Upper lobe of left lung (tissue), 4 donors: Measurements from ENCODE around the gene CD8A.

Experiments used
- CTCF ChIP-seq, 6 experiments: fragments of 450-650 bp in 4 of 6; fragments of 200-600 bp in 2 of 6; sonication (generic) in 2 of 6; IDR thresholded peaks; one replicate each; pipeline ENCODE4 v1.5.1; 2016 to 2019; ENCODE audit warnings: antibody characterized with exemption in 6 of 6
- EP300 ChIP-seq, 4 donors: sonication (generic); formaldehyde crosslinking; IDR thresholded peaks; one replicate each; pipeline ENCODE4 v1.5.1; 2017; ENCODE audit warnings: antibody characterized with exemption in 4 of 4, control low read depth in 2 of 4

DNA sequence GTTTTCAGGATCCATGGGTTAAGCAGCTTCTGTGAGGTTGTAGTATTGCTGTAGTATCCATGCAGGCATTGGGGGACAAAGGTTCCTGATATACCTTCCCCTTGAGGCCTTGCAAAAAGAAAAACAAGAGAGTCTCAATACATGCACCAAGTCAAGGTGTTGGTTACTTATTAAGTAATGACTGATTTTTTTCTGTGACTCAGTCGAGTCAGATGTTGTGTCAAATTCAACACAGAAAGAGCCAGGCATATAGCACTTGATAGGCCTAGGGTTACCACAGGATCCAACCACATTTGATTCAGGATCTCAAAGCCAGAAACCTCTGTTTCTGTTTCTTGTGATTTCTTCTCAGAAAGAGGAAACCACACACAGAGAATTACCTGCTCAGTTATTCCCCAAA, 24.9 kb upstream of the CD8A start:
- TF ChIP-seq CTCF (IDR thresholded peaks at IDR 0.05) (no peak), EP300 (IDR thresholded peaks at IDR 0.05) (no peak)
